ENCODE data around the gene NKAIN4. TPM values are rescaled to one million over a fixed set of nuclear protein-coding genes. Genes with fewer than 3 reads are reported as not detected.

NKAIN4 gene
- polyA plus RNA-seq, 1 donor (not counting 4 experiments of a cell fraction or from before 2014, with no cell fraction given) = not detected

- no peak for FAIRE-seq
- Histone ChIP-seq H3K9me3 (ENCODE audit: control insufficient read depth, low read depth, low read length) (no peaks in the 10 kb centered on the region), H3K27me3 (ENCODE audit: control insufficient read depth, extremely low read depth, insufficient read depth, low read length) (no peaks in the 10 kb centered on the region), H4K20me1 (ENCODE audit: control insufficient read depth, extremely low read depth, insufficient read depth, low read length) (peaks cover 5% of the 10 kb centered on the region), H3K36me3 (ENCODE audit: control insufficient read depth in 2 of 2, extremely low read depth in 1 of 2, insufficient read depth in 2 of 2, low read length in 2 of 2) (peaks cover 41 to 42% of the 10 kb centered on the region in 2 experiments), H3K9me1 (ENCODE audit: control insufficient read depth, extremely low read depth, insufficient read depth, low read length) (no peaks in the 10 kb centered on the region), H3K79me2 (ENCODE audit: control insufficient read depth, insufficient read depth, low read length) (peaks cover 24% of the 10 kb centered on the region), H3K9ac (ENCODE audit: control insufficient read depth, extremely low read depth, insufficient read depth, low read length) (no peak overlapping the region), H2AFZ (ENCODE audit: control insufficient read depth, low read length) (no peak overlapping the region), H3K4me1 (ENCODE audit: control insufficient read depth, extremely low read depth, insufficient read depth, low read length) (no peaks in the 10 kb centered on the region), H3K27ac (ENCODE audit: control insufficient read depth, insufficient read depth, low read length) (no peak overlapping the region), H3K4me2 (ENCODE audit: control insufficient read depth, extremely low read depth, insufficient read depth, low read depth, low read length) (no peak overlapping the region), H3K4me3 (ENCODE audit: control insufficient read depth in 2 of 3, extremely low read depth in 1 of 3, insufficient read depth in 2 of 3, low read depth in 1 of 3, low read length in 3 of 3) (no peak overlapping the region)
- TF ChIP-seq EZH2 (IDR thresholded peaks at IDR 0.05; ENCODE audit: low read length) = no peak
- no peak for TF ChIP-seq CTCF (optimal IDR thresholded peaks at IDR 0.05 in 1 of 3, IDR thresholded peaks at IDR 0.05 in 1 of 3, conservative IDR thresholded peaks at IDR 0.05 in 1 of 3; ENCODE audit: extremely low read depth in 1 of 3, insufficient read depth in 2 of 3, low read length in 3 of 3)
- dilution Hi-C loops (cut with MboI; ENCODE audit: extremely low pct_ligation_motif_present, low sequenced_read_pairs) = loop anchor here (10.0 kb wide), 1 partner anchor 56 kb away; no protein-coding TSS in a partner anchor
- DNase-seq (ENCODE audit: low read depth, low spot score) = no peak
Observed at GRCh38 chr20:63280371-63280770, 26.1 kb upstream of the NKAIN4 start.

GRCh38 chr20:63279931-63280330 lies 25.7 kb upstream of the NKAIN4 start:
- no peaks in the 10 kb centered on the region for H3K9me1 ChIP-seq (ENCODE audit: control insufficient read depth, extremely low read depth, insufficient read depth, low read length)
- TF ChIP-seq EZH2 (IDR thresholded peaks at IDR 0.05; ENCODE audit: low read length) = no peak
- no peak for TF ChIP-seq CTCF (optimal IDR thresholded peaks at IDR 0.05 in 1 of 3, IDR thresholded peaks at IDR 0.05 in 1 of 3, conservative IDR thresholded peaks at IDR 0.05 in 1 of 3; ENCODE audit: extremely low read depth in 1 of 3, insufficient read depth in 2 of 3, low read length in 3 of 3)
- no peak overlapping the region for H3K4me3 ChIP-seq (ENCODE audit: control insufficient read depth in 2 of 3, extremely low read depth in 1 of 3, insufficient read depth in 2 of 3, low read depth in 1 of 3, low read length in 3 of 3)
- H2AFZ ChIP-seq (ENCODE audit: control insufficient read depth, low read length) = no peak overlapping the region
- H4K20me1 ChIP-seq (ENCODE audit: control insufficient read depth, extremely low read depth, insufficient read depth, low read length) = peaks cover 9% of the 10 kb centered on the region
- no peak for DNase-seq (ENCODE audit: low read depth, low spot score)
- dilution Hi-C loops (cut with MboI; ENCODE audit: extremely low pct_ligation_motif_present, low sequenced_read_pairs) = loop anchor here (10.0 kb wide), 1 partner anchor 55 kb away; no protein-coding TSS in a partner anchor
- H3K79me2 ChIP-seq (ENCODE audit: control insufficient read depth, insufficient read depth, low read length) = peaks cover 29% of the 10 kb centered on the region
- no peak overlapping the region for H3K9ac ChIP-seq (ENCODE audit: control insufficient read depth, extremely low read depth, insufficient read depth, low read length)
- H3K9me3 ChIP-seq (ENCODE audit: control insufficient read depth, low read depth, low read length) = no peaks in the 10 kb centered on the region
- no peak overlapping the region for H3K4me2 ChIP-seq (ENCODE audit: control insufficient read depth, extremely low read depth, insufficient read depth, low read depth, low read length)
- peaks cover 40 to 42% of the 10 kb centered on the region in 2 experiments for H3K36me3 ChIP-seq (ENCODE audit: control insufficient read depth in 2 of 2, extremely low read depth in 1 of 2, insufficient read depth in 2 of 2, low read length in 2 of 2)
- no peaks in the 10 kb centered on the region for H3K4me1 ChIP-seq (ENCODE audit: control insufficient read depth, extremely low read depth, insufficient read depth, low read length)
- no peak overlapping the region for H3K27ac ChIP-seq (ENCODE audit: control insufficient read depth, insufficient read depth, low read length)
- no peak for FAIRE-seq
- H3K27me3 ChIP-seq (ENCODE audit: control insufficient read depth, extremely low read depth, insufficient read depth, low read length) = no peaks in the 10 kb centered on the region

Measured in keratinocyte (primary cell).